ENCODE data around the gene CNTN4. TPM values are rescaled to one million over a fixed set of nuclear protein-coding genes. Genes with fewer than 3 reads are reported as not detected.

Gene CNTN4
- total RNA-seq, 1 experiment from 2014 or later, result 1.6 TPM

DNA sequence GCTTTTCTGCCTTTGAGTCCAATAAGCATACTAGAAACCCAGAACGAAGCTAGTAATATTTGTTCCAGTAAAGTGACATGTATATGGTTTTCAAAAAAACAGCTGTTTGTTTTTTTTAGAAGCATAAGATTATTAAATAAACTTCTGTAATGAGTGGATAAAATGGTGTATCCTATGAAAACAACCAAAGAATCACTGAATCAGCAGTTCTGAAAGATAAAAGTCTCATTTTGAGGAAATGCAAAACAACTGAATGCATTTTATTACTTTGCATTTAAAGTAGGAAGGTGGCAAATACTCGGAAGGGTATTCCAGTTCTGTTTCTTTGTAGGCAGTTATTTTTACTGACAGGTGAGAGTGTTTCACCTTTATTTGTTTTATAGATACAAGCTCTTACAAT lies 107.0 kb downstream of the CNTN4 start:
- H4K20me1 ChIP-seq (ENCODE audit: control insufficient read depth, insufficient read depth, insufficient read length), result no peaks in the 10 kb centered on the region
- no peak overlapping the region for H2BK20ac ChIP-seq (ENCODE audit: low read depth, low read length, poor library complexity, severe bottlenecking)
- Mint-ChIP-seq H3K27me3 (ENCODE audit: low read depth) (no peaks in the 10 kb centered on the region), H3K27ac (no peak overlapping the region), H3K4me3 (no peak overlapping the region), H3K36me3 (ENCODE audit: insufficient read depth in 1 of 3, low read depth in 3 of 3) (no peaks in the 10 kb centered on the region), H3K9me3 (no peaks in the 10 kb centered on the region), H3K4me1 (no peaks in the 10 kb centered on the region)
- H4K8ac ChIP-seq (replicated peaks; ENCODE audit: insufficient read length, low read depth, low read length), result no peak overlapping the region
- H2BK12ac ChIP-seq (ENCODE audit: insufficient read length, low read depth, low read length), result no peak overlapping the region
- no peak overlapping the region for H2AFZ ChIP-seq (ENCODE audit: low read length)
- no peak overlapping the region for H3K14ac ChIP-seq (ENCODE audit: insufficient read depth, low read length)
- H3K79me2 ChIP-seq (ENCODE audit: insufficient read depth, low read length), result no peaks in the 10 kb centered on the region
- no peak overlapping the region for H4K5ac ChIP-seq (ENCODE audit: insufficient read length, low read depth, low read length)
- H3K23ac ChIP-seq (ENCODE audit: insufficient read length, low read depth, low read length), result no peak overlapping the region
- H3K56ac ChIP-seq (ENCODE audit: insufficient read length, low read depth, low read length), result no peak overlapping the region
- no peaks in the 10 kb centered on the region for H3K27me3 ChIP-seq (ENCODE audit: insufficient read depth, low read length)
- no peak overlapping the region for H3K4ac ChIP-seq (ENCODE audit: low read depth, low read length)
- H3K9ac ChIP-seq (ENCODE audit: extremely low read depth, insufficient read length, low read length), result no peak overlapping the region
- H3K9me3 ChIP-seq (ENCODE audit: control insufficient read depth, low read depth, low read length), result no peaks in the 10 kb centered on the region
- no CpG with 5 or more reads among the region's 2 CpGs for WGBS (ENCODE audit: extremely low coverage, insufficient read length, low lambda C conversion rate)
- DNase-seq, result no peak
- no peak overlapping the region for H3K27ac ChIP-seq (ENCODE audit: insufficient read length, low read depth, low read length)
- no peak overlapping the region for H4K91ac ChIP-seq (ENCODE audit: insufficient read length, low read depth, low read length)
- TF ChIP-seq, protein P1, sequence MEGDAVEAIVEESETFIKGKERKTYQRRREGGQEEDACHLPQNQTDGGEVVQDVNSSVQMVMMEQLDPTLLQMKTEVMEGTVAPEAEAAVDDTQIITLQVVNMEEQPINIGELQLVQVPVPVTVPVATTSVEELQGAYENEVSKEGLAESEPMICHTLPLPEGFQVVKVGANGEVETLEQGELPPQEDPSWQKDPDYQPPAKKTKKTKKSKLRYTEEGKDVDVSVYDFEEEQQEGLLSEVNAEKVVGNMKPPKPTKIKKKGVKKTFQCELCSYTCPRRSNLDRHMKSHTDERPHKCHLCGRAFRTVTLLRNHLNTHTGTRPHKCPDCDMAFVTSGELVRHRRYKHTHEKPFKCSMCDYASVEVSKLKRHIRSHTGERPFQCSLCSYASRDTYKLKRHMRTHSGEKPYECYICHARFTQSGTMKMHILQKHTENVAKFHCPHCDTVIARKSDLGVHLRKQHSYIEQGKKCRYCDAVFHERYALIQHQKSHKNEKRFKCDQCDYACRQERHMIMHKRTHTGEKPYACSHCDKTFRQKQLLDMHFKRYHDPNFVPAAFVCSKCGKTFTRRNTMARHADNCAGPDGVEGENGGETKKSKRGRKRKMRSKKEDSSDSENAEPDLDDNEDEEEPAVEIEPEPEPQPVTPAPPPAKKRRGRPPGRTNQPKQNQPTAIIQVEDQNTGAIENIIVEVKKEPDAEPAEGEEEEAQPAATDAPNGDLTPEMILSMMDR (conservative IDR thresholded peaks at IDR 0.05), result no peak
- no peaks in the 10 kb centered on the region for H3K4me1 ChIP-seq (ENCODE audit: insufficient read depth, low read length)
- no peak overlapping the region for H2BK5ac ChIP-seq (ENCODE audit: insufficient read length, low read length)
- H3K4me2 ChIP-seq (ENCODE audit: insufficient read depth, insufficient read length, low read length), result no peak overlapping the region
- H3K79me1 ChIP-seq (ENCODE audit: insufficient read depth, low read depth, low read length, poor library complexity, severe bottlenecking), result no peaks in the 10 kb centered on the region
- no peak overlapping the region for H2BK120ac ChIP-seq (ENCODE audit: low read depth, low read length, poor library complexity, severe bottlenecking)
- H3K18ac ChIP-seq (ENCODE audit: insufficient read length, low read depth, low read length), result no peak overlapping the region
- H3K23me2 ChIP-seq (ENCODE audit: insufficient read length, low read depth, low read length, poor library complexity, severe bottlenecking), result no peaks in the 10 kb centered on the region
- H2BK15ac ChIP-seq (ENCODE audit: low read depth, low read length), result no peak overlapping the region
- H2AK5ac ChIP-seq (ENCODE audit: insufficient read length, low read length), result no peak overlapping the region
- H3T11ph ChIP-seq (ENCODE audit: low read length), result no peak overlapping the region

Measured in H9 (cell line).